Heart left ventricle (tissue), 13 donors: Measurements from ENCODE around the gene BRCA2.

Source experiments
- CTCF ChIP-seq, 12 donors: fragments of 200-600 bp; sonication (generic) in 4 of 12; IDR thresholded peaks; one replicate each; pipeline versions ENCODE4 v1.5.0 to v1.8.0; 2018 to 2022; ENCODE audit warnings: antibody characterized with exemption in 12 of 12, mild to moderate bottlenecking in 5 of 12
- POLR2A ChIP-seq, 2 donors: fragments of 450-650 bp; IDR thresholded peaks; one replicate each; pipeline ENCODE4 v1.6.1; 2017; ENCODE audit warnings: antibody characterized with exemption in 2 of 2, mild to moderate bottlenecking in 2 of 2, moderate library complexity in 2 of 2
- donor health status: ischemic (EF 13 %, LVEDD 7.1; RV severe dilation, severe dysfunction).
- donor health status: DM: no; HTN: yes; CAD: no.
- donor health status: DM: no; HTN: no; CAD: no.
- donor health status: ischemic (EF 25% LVEDD 6.9; RV normal size, moderate dysfunction).
- donor health status: ischemic (EF 25% LVEDD 5.7; RV mildly dilated, moderate dysfunction).
- donor health status: ischemic (EF 35%, LVEDD 5.7; RV mildly dilated, moderate dysfunction).
- donor health status: nonischemic (EF 11% LVEDD 7.7; RV severe dilation, severe dysfunction).
- donor health status: DM: yes; HTN: yes; CAD: no.
- donor health status: PGD.
- donor health status: ischemic (EF 29% LVEDD 5.4; RV normal size, mild dysfunction).
- donor health status: nonischemic (EF 23%, LVEDD 6.1; RV moderate dilation, normal function).

DNA sequence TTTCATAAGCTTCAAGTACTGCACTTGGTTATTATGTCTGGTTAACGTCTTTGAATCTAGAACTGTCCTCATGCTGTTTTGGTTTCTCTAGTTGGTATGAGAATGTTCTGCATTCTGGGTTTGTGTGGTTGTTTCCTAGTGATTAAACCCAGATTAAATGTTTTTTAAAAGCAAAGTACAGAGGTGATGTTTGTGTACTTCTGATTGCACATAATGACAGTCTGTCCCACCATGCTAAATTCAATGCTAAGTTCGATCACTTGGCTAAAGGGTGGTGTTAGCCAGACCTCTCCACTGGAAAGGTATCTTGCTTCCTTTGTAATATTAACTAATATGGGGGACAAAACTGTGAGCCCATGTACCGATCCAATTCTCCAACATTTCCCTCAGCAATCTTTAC lies 98.0 kb downstream of the BRCA2 start:
- no peak for TF ChIP-seq CTCF (IDR thresholded peaks at IDR 0.05)
- TF ChIP-seq POLR2A (IDR thresholded peaks at IDR 0.05), result no peak
